ENCODE results near the gene NGFR. TPM values are rescaled to one million over a fixed set of nuclear protein-coding genes. Genes with fewer than 3 reads are reported as not detected.

Gene NGFR
- total and polyA plus RNA-seq, 3 donors from 2014 or later: 11.3 to 21.5 (median 20.6) TPM

DNA sequence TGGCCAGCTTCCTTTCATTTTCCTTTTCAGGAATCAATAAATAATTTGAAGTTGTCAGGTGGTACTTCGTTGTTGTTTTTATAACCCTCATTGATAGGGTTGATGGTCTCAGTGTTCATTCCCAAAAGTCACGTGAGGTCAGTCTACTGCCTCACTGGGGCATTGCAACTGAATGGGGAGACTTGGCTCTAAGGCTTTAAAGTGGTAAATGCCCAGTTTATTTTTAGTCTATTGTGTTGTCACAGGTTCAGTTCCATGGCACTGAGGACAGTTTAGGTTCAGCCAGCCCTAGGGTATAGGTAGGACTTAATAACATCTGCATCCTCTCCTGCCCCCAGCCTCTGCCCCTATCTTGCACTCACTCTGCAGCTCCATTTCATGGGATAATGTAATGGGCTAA lies 33.5 kb upstream of the NGFR start:
- Histone ChIP-seq H3K27me3 (no peaks in the 10 kb centered on the region), H3K4me3 (no peak overlapping the region), H3K36me3 (ENCODE audit: low read depth, missing control alignments) (no peaks in the 10 kb centered on the region), H3K9me3 (no peaks in the 10 kb centered on the region), H3K27ac (no peak overlapping the region), H3K4me1 (no peaks in the 10 kb centered on the region)
- 54% methylated on average over 2 of the region's 2 CpGs for WGBS, 2 donors
- DNase-seq: no peak
- intact Hi-C loops (cut with DNase I; ENCODE audit: low total_unique reads): no loop called here
- TF ChIP-seq, protein P1, sequence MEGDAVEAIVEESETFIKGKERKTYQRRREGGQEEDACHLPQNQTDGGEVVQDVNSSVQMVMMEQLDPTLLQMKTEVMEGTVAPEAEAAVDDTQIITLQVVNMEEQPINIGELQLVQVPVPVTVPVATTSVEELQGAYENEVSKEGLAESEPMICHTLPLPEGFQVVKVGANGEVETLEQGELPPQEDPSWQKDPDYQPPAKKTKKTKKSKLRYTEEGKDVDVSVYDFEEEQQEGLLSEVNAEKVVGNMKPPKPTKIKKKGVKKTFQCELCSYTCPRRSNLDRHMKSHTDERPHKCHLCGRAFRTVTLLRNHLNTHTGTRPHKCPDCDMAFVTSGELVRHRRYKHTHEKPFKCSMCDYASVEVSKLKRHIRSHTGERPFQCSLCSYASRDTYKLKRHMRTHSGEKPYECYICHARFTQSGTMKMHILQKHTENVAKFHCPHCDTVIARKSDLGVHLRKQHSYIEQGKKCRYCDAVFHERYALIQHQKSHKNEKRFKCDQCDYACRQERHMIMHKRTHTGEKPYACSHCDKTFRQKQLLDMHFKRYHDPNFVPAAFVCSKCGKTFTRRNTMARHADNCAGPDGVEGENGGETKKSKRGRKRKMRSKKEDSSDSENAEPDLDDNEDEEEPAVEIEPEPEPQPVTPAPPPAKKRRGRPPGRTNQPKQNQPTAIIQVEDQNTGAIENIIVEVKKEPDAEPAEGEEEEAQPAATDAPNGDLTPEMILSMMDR (IDR thresholded peaks at IDR 0.05): no peak
- no peak for TF ChIP-seq POLR2A (IDR thresholded peaks at IDR 0.05)

DNA sequence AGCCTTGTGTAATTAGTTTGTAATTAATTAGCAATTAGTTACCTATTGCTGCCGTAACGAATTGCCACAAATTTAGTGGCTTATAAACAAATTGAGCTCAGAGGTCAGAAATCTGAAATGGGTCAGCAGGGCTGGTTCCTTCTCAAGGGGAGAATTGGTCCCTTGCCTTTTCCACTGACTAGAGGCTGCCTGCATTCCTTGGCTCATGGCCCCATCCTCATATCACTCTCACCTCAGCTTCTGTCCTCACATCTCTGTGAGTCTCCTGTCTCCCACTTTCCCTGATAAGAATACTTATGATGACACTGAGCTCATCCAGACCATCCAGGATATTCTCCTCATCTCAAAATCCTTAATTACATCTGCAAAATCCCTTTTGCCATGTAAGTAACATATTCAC lies 31.0 kb upstream of the NGFR start:
- DNase-seq: no peak
- H3K9me3 ChIP-seq: no peaks in the 10 kb centered on the region
- TF ChIP-seq POLR2A (IDR thresholded peaks at IDR 0.05): no peak
- TF ChIP-seq, protein P1 (IDR thresholded peaks at IDR 0.05): no peak
- WGBS, 2 donors: 85 to 91% methylated on average over 2 of the region's 2 CpGs
- no peaks in the 10 kb centered on the region for H3K36me3 ChIP-seq (ENCODE audit: low read depth, missing control alignments)
- no peaks in the 10 kb centered on the region for H3K4me1 ChIP-seq
- intact Hi-C loops (cut with DNase I; ENCODE audit: low total_unique reads): no loop called here
- no peak overlapping the region for H3K4me3 ChIP-seq
- H3K27me3 ChIP-seq: no peaks in the 10 kb centered on the region
- no peak overlapping the region for H3K27ac ChIP-seq

DNA sequence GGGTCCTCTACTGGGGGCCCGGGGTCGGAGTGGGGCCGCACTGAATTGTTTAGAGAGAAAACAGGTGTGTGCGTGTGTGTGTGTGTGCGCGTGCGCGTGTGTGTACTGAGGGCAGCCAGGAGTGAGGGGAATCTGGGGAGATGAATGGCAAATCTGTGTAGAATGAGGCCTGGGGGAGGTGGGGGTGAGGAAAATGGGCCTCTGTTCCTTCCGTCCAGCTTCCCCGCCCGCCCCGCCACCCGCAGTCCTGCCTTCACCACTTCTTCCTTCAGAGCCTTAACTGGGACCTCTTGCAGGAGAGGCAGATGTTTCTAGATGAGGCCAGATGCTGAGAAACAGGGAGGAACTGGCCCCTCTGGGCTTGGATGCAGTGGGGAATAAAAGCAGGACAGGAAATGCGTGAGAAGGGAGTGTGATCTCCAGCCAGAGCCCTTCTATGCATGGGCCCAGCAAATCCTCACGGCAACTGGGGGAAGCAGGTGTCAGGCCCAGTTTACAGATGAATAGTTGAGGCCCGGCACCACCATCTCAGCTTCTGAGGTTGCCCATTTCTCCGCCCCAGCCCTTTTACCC lies 29.7 kb upstream of the NGFR start:
- Histone ChIP-seq H3K27ac (no peak overlapping the region), H3K27me3 (no peaks in the 10 kb centered on the region), H3K4me1 (peaks cover 4% of the 10 kb centered on the region), H3K4me3 (no peak overlapping the region), H3K9me3 (no peaks in the 10 kb centered on the region), H3K36me3 (ENCODE audit: low read depth, missing control alignments) (no peaks in the 10 kb centered on the region)
- intact Hi-C loops (cut with DNase I; ENCODE audit: low total_unique reads): no loop called here
- 82 to 89% methylated on average over 17 of the region's 17 CpGs for WGBS, 2 donors
- DNase-seq: no peak
- TF ChIP-seq, protein P1 (IDR thresholded peaks at IDR 0.05): no peak
- TF ChIP-seq POLR2A (IDR thresholded peaks at IDR 0.05): no peak

DNA sequence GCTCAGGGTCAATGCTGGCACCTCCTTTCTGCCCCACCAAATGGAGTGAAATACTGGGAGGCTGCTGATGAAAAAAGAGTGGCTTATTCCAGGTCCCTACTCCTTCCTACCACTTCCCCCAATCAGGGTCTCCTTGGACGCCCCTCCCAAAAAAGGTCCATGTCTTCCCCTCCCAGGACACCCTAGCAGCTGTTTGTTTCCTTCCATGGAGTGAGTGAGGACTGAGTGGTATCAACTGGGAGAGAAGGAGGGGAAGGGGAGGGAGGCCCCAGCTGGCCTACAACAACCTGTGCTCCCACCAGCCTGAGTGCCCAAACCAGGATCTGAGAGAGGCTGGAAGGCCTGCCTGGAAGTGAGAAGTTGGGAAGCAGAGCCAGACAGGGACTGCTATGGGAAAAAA lies 28.7 kb upstream of the NGFR start:
- 67 to 93% methylated on average over 1 of the region's 1 CpG for WGBS, 2 donors
- DNase-seq: no peak
- intact Hi-C loops (cut with DNase I; ENCODE audit: low total_unique reads): no loop called here
- TF ChIP-seq POLR2A (IDR thresholded peaks at IDR 0.05): no peak
- TF ChIP-seq, protein P1 (IDR thresholded peaks at IDR 0.05): no peak
- Histone ChIP-seq H3K36me3 (ENCODE audit: low read depth, missing control alignments) (no peaks in the 10 kb centered on the region), H3K27ac (no peak overlapping the region), H3K9me3 (no peaks in the 10 kb centered on the region), H3K4me3 (no peak overlapping the region), H3K27me3 (no peaks in the 10 kb centered on the region), H3K4me1 (peaks cover 4% of the 10 kb centered on the region)

DNA sequence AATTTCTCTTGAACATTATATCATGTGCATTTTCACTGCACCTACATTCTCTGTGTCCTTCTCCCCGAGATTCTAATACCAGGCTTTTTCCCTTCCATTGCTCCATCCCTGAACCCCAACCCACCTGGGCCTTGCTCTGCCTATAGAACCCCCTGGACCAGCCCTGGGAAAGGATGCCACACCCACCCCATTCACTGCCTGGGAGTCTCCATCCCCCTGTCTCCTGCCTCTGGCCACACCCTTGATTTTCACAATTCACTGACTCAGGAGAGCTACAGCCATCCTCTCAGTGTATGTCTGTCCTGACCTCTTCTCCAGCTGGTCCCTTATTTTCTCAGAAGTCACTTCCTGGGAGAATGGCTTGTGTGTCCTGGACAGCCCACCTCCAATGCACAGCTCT lies 27.9 kb upstream of the NGFR start:
- Histone ChIP-seq H3K27ac (no peak overlapping the region), H3K27me3 (no peaks in the 10 kb centered on the region), H3K4me3 (no peak overlapping the region), H3K36me3 (ENCODE audit: low read depth, missing control alignments) (no peaks in the 10 kb centered on the region), H3K4me1 (peaks cover 4% of the 10 kb centered on the region), H3K9me3 (no peaks in the 10 kb centered on the region)
- intact Hi-C loops (cut with DNase I; ENCODE audit: low total_unique reads): no loop called here
- WGBS, 2 donors: 94 to 100% methylated on average over 1 of the region's 1 CpG
- TF ChIP-seq, protein P1 (IDR thresholded peaks at IDR 0.05): no peak
- TF ChIP-seq POLR2A (IDR thresholded peaks at IDR 0.05): no peak
- no peak for DNase-seq

Measured in testis (tissue), 3 donors.